Measurements from ENCODE around the gene NR2E1. TPM values are rescaled to one million over a fixed set of nuclear protein-coding genes. Genes with fewer than 3 reads are reported as not detected.

The NR2E1 gene
- polyA plus RNA-seq, 1 experiment: not detected

DNA sequence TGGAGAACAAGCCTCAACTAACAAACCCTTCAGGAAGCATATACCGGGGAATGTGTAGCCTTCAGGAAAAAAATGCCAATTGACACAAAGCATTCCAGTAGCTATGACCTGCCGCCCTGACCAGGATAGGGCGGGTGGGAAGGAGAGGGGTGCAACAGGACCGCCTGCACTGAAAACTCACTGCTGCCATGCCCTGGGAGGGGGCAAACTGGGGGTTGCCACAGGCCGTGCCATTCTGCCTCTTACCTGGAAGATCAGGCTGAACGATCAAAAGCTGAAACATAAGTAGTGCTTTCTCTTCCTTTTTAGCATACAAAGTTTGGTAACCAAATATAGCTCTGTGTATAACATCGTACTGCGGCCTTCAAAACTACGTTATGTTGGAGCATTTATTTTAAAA, 21.7 kb downstream of the NR2E1 start:
- peaks cover 5% of the 10 kb centered on the region for H3K27me3 ChIP-seq (ENCODE audit: control insufficient read depth, insufficient read depth, low read length)
- CTCF ChIA-PET: no interaction called here
- H3K4me3 ChIP-seq (ENCODE audit: low read depth, low read length): no peak overlapping the region
- DNase-seq (ENCODE audit: low read depth): no peak
- TF ChIP-seq CTCF (IDR thresholded peaks at IDR 0.05; ENCODE audit: insufficient read depth, low read depth, low read length): no peak
- POLR2A ChIA-PET: no interaction called here
- H3K36me3 ChIP-seq (ENCODE audit: control insufficient read depth, insufficient read depth, low read length): no peaks in the 10 kb centered on the region

GRCh38 chr6:108193131-108193530, 27.3 kb downstream of the NR2E1 start:
- no peak for DNase-seq (ENCODE audit: low read depth)
- no peaks in the 10 kb centered on the region; the same call in 1 of the 2 replicates for H3K27me3 ChIP-seq (ENCODE audit: control insufficient read depth, insufficient read depth, low read length)
- CTCF ChIA-PET: no interaction called here
- no peak for TF ChIP-seq CTCF (IDR thresholded peaks at IDR 0.05; ENCODE audit: insufficient read depth, low read depth, low read length)
- POLR2A ChIA-PET: no interaction called here
- H3K4me3 ChIP-seq (ENCODE audit: low read depth, low read length): no peak overlapping the region
- H3K36me3 ChIP-seq (ENCODE audit: control insufficient read depth, insufficient read depth, low read length): no peaks in the 10 kb centered on the region

DNA sequence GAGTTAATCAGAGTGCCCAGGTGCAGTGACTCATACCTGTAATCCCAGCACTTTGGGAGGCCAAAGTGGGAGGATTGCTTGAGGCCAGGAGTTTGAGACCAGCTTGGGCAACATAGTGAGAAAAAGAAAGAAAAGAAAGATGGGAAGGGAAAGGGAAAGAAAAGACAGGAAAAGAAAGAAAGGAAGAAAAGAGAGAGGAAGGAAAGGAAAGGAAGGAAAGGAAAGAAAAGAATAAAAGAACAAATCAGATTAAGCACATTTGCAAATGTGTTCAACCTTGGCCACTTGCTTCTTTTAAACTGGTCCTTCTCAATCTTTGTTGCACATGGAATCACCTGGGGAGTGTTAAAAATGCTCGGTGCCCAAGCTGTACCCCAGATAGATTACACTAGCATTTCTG, 28.0 kb downstream of the NR2E1 start:
- CTCF ChIA-PET: interaction anchor here (0.6 kb wide), 1 partner anchor 12 kb away, joined by 3 read pairs; no protein-coding TSS in a partner anchor

DNA sequence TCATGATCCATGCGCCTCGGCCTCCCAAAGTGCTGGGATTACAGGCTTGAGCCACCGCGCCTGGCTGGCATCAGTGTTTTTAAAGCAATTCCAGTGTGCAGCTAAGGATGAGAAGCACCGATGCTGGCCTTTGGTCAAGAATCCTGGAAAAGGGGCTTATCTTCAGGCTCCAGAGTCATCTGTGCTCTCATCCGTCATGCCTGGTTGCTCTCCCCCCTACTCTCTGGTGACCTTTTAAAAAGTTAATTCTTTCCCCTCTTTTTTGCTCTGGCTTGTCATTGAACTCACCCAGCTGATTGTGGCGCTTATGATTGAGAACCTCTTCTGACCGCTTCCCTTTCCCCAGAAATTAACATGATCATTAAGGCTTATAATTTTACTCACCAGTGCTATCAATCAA, 28.7 kb downstream of the NR2E1 start:
- H3K4me3 ChIP-seq (ENCODE audit: low read depth, low read length): no peak overlapping the region
- DNase-seq (ENCODE audit: low read depth): no peak
- H3K27me3 ChIP-seq (ENCODE audit: control insufficient read depth, insufficient read depth, low read length): no peaks in the 10 kb centered on the region
- POLR2A ChIA-PET: no interaction called here
- no peak for TF ChIP-seq CTCF (IDR thresholded peaks at IDR 0.05; ENCODE audit: insufficient read depth, low read depth, low read length)
- H3K36me3 ChIP-seq (ENCODE audit: control insufficient read depth, insufficient read depth, low read length): no peaks in the 10 kb centered on the region
- CTCF ChIA-PET: no interaction called here

More for the DNA sequence above, 28.0 kb downstream of the NR2E1 start:
- Histone ChIP-seq H3K4me3 (ENCODE audit: low read depth, low read length) (no peak overlapping the region), H3K27me3 (ENCODE audit: control insufficient read depth, insufficient read depth, low read length) (no peaks in the 10 kb centered on the region; the same call in 1 of the 2 replicates), H3K36me3 (ENCODE audit: control insufficient read depth, insufficient read depth, low read length) (no peaks in the 10 kb centered on the region)
- no peak for TF ChIP-seq CTCF (IDR thresholded peaks at IDR 0.05; ENCODE audit: insufficient read depth, low read depth, low read length)
- no peak for DNase-seq (ENCODE audit: low read depth)
- POLR2A ChIA-PET: no interaction called here

- Histone ChIP-seq H3K27me3 (ENCODE audit: control insufficient read depth, insufficient read depth, low read length) (no peaks in the 10 kb centered on the region), H3K4me3 (ENCODE audit: low read depth, low read length) (no peak overlapping the region), H3K36me3 (ENCODE audit: control insufficient read depth, insufficient read depth, low read length) (no peaks in the 10 kb centered on the region)
- no peak for TF ChIP-seq CTCF (IDR thresholded peaks at IDR 0.05; ENCODE audit: insufficient read depth, low read depth, low read length)
- no peak for DNase-seq (ENCODE audit: low read depth)
- POLR2A ChIA-PET: no interaction called here
- CTCF ChIA-PET: no interaction called here
Observed at GRCh38 chr6:108195209-108195608, 29.4 kb downstream of the NR2E1 start.
